Measurements from ENCODE around the gene ZMYM3.
"Not testable (repeated sequence)": the region's sequence is repeated elsewhere in the genome, so short reads cannot be mapped to it uniquely, and the experiment has no call there.

GRCh38 chrX:71272313-71272712 is 18.4 kb upstream of the ZMYM3 start:
- TF ChIP-seq POLR2AphosphoS5 (IDR thresholded peaks at IDR 0.05); CTCF (IDR thresholded peaks at IDR 0.05 in 8 of 11, conservative IDR thresholded peaks at IDR 0.05 in 3 of 11); POLR2A (IDR thresholded peaks at IDR 0.05): not testable (repeated sequence)
